Measurements from ENCODE around the gene NACC2. TPM values are rescaled to one million over a fixed set of nuclear protein-coding genes. Genes with fewer than 3 reads are reported as not detected.
"Not testable (repeated sequence)": the region's sequence is repeated elsewhere in the genome, so short reads cannot be mapped to it uniquely, and the experiment has no call there.

The NACC2 gene
- total RNA-seq, 2 donors from 2014 or later = 28.6 to 38.5 TPM

DNA sequence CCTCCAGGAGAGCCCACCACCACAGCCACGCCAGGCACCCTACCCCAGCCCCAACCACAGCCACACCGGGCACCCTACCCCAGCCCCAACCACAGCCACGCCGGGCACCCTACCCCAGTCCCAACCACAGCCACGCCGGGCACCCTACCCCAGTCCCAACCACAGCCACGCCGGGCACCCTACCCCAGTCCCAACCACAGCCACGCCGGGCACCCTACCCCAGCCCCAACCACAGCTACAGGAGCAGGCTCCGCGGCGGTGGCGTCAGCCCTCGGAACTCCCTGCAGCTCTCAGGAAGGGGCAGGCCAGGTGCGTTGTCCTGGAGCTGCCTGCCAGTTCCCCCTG lies 128.2 kb downstream of the NACC2 start:
- not testable (repeated sequence) for DNase-seq, ATAC-seq
- intact Hi-C loops (cut with DNase I) = loop anchor here in 1 of 2 donors (2.0 kb wide), 1 partner anchor 156 kb away; no protein-coding TSS in a partner anchor

- intact Hi-C loops (cut with DNase I) = no loop called here
- ATAC-seq = no peak
- no peak for DNase-seq
Measured at GRCh38 chr9:135965124-135965756, 129.8 kb downstream of the NACC2 start.

- DNase-seq = no peak
- no peak for ATAC-seq
- intact Hi-C loops (cut with DNase I) = no loop called here
Measured at GRCh38 chr9:135963938-135964337, 131.2 kb downstream of the NACC2 start.

- ATAC-seq (no peak), DNase-seq (no peak)
- intact Hi-C loops (cut with DNase I) = no loop called here
Measured at GRCh38 chr9:135963338-135963737, 131.8 kb downstream of the NACC2 start.

DNA sequence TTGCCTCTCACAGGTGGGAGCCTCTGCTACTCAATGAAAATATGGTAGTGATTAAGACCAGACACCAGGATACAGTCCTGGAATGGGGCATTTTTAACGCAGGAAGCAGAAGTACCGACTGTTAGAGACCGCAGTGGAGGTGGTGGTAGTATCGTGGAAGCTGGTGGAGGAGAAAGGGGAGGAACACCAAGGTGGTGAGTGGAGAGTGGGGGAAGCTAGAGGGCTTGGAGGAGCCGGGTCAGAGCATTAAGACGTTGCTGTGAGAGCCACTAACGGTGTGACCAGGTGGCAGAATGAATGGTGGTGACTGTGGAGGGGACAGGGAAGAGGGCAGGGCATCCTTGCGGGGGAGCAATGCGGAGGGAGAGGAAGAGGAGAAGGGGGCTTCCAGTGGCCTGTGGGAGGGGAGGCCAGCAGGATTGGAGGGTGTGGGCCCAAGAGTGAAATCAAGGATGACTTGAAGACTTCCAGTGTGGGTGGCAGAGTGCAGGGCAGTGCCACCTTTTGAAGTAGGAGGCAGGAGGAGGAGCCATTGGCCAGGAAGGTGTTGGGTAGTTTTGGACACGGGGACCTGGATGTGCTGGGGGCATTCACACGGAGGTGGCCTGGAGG lies 132.3 kb downstream of the NACC2 start:
- intact Hi-C loops (cut with DNase I) = no loop called here
- DNase-seq = no peak
- no peak for ATAC-seq

DNA sequence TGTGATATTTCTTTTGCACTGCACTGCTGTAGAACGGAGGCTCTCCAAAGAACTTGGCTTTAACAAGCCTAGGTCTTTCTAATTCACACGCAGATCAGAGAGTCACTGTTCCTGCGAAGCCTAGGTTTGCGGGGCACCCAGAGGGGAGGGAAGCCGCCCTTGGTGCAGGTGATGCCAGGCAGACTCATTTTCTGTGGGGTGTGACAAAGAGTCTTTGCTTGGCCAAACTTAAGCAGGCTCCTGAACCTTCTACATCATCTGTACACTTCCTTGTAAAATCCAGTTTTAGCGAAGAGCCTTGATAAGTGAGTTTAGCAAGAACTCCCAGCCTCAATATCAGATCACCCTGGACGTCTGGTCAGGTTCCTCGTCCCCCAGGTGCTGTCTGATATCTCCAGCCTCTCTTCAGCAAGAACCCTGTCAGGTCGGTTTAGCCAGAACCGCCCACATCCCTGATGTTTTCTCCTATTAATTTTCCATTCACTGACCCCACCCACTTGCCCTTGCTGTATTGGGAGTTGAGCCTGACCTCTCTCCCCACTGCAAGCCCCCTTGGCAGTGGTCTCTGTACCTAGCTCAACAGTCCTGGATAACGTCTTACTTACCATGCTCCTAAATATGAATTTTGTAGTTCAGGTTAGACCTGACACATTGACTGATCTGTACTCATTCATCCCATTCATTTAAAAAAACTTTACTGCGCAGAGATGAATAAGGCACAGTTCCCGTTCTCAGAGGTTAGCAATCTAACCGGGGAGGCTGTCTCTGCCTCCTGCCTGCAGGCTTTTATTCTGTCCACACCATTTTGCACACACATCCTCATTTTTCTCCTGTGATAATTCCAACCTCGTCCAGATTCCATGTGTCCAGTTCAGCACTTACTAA lies 133.0 kb downstream of the NACC2 start:
- DNase-seq (no peak), ATAC-seq (no peak)
- intact Hi-C loops (cut with DNase I) = no loop called here

GRCh38 chr9:135961277-135961715 lies 133.8 kb downstream of the NACC2 start, which contains the start of gene UBAC1:
Gene UBAC1, minus strand, starts transcription at chr9:135961373. Its CDS starts 211 bp downstream, at chr9:135961162.
- DNase-seq (peak; percentile 98), ATAC-seq (peak; percentile 92 to 94)
- intact Hi-C loops (cut with DNase I) = no loop called here

DNA sequence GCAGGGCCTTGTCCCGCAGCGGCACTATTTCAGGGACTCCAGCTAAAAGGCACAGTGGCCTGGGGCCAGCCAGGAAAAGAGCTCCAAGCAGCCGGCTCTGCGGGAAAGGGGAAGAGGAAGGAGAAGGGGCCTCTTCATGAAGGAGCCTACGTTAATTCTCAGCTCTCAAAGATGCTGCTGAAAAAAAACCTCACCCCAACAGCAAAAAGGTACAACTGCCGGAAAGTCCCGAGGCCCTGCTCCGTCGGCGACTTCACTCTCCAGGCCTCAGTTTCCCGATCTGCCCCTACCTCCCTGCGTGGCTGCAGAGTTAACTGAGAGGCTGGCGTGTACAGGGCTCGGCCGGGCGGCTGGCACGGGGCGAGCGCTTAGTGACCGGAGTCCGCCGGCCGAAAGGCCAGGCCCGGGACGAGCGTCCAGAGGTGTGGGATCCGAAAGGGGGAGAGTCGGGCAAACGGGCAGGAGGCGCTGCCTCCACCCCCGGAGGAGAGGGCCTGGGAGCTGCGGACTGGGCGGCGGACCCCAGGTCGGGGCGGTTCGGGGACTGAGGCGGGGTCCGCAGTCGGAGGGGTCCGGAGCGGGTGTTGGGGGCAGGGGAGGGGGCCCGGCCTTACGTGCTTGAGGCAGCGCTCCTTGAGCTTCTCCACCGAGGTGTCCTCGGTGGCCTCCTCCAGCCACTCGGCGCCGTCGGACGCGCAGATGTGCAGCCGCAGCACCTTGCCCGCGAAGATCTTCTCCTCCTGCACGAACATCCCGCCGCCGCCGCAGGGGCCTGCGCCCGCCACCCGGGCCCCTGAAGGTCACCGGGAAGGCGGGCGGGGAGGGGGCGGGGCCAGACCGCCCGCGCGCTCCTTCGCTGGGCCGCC lies 134.4 kb downstream of the NACC2 start:
- ATAC-seq = peak; percentile 26 to 42
- intact Hi-C loops (cut with DNase I) = no loop called here
- DNase-seq = no peak

- intact Hi-C loops (cut with DNase I) = loop anchor here (5.0 to 10.0 kb wide), 2 partner anchors 48 to 55 kb away; partner anchors contain the start of gene CAMSAP1 (in 1 of the 2)
- no peak for ATAC-seq
- DNase-seq = no peak
Measured at GRCh38 chr9:135959814-135960213, 135.3 kb downstream of the NACC2 start.

DNA sequence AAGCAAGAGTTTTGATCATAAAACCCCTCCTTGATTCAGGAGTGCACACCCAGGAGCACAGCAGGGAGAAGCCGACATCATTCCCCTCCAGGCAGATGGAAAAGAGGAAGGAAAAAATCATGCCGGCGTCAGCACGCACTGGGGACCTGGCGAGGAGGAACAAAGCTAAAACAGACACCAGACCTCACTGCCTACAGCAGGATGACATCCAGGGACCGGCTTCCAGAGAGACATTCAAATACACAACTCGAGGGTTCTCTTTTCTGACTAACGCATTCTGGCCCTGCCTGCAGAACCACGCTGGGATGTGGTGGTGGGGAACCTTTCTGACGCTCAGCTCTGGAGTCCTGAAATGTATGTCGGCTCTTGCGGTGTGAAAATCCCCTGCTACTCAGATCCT lies 136.6 kb downstream of the NACC2 start:
- ATAC-seq (no peak), DNase-seq (no peak)
- intact Hi-C loops (cut with DNase I) = loop anchor here (5.0 to 10.0 kb wide), 2 partner anchors 46 to 54 kb away; partner anchors contain the start of gene CAMSAP1 (in 1 of the 2)

- DNase-seq (no peak), ATAC-seq (no peak)
- intact Hi-C loops (cut with DNase I) = loop anchor here (5.0 to 10.0 kb wide), 2 partner anchors 45 to 53 kb away; partner anchors contain the start of gene CAMSAP1 (in 1 of the 2)
Measured at GRCh38 chr9:135957431-135957830, 137.7 kb downstream of the NACC2 start.

GRCh38 chr9:135956802-135957174 lies 138.3 kb downstream of the NACC2 start:
- DNase-seq = no peak
- intact Hi-C loops (cut with DNase I) = loop anchor here (5.0 to 10.0 kb wide), 2 partner anchors 44 to 52 kb away; partner anchors contain the start of gene CAMSAP1 (in 1 of the 2)
- no peak for ATAC-seq

Other genes with a start within 250 kb of the NACC2 start
- gene CAMSAP1, start 187.7 kb downstream of the NACC2 start, total RNA-seq = 10 to 100 TPM; 17.2 to 17.6 TPM
- 10 to 100 TPM; 64.9 to 65.7 TPM for gene UBAC1, start 133.9 kb downstream of the NACC2 start, total RNA-seq
- gene TMEM250, start 23.6 kb upstream of the NACC2 start, total RNA-seq = 10 to 100 TPM; 21.6 to 23.4 TPM
- gene LHX3, start 109.8 kb upstream of the NACC2 start, total RNA-seq = not detected
- gene QSOX2, start 150.5 kb upstream of the NACC2 start, total RNA-seq = 1 to 10 TPM; 6.5 to 6.6 TPM
- not detected for gene CCDC187, start 208.8 kb upstream of the NACC2 start, total RNA-seq
- gene GPSM1, start 232.2 kb upstream of the NACC2 start, total RNA-seq = 10 to 100 TPM; 55.6 to 58.6 TPM

Measured in left cardiac atrium (tissue), 4 donors.